Stimulated activated CD4-positive, alpha-beta T cell treated with anti-CD3 and anti-CD28 coated beads, Interleukin-15, amount 100 ng/mL, for 24 hours (primary cell): Measurements from ENCODE around the gene FUT2.
"Not testable (repeated sequence)": the region's sequence is repeated elsewhere in the genome, so short reads cannot be mapped to it uniquely, and the experiment has no call there.

Experiments used
- DNase-seq: peaks from one replicate; pipeline ENCODE4 v3.0.0-alpha.2; 2020

Gene FUT2

GRCh38 chr19:48671446-48671995 is 24.2 kb upstream of the FUT2 start:
- no peak for DNase-seq

- no peak for DNase-seq
These were observed 22.8 kb upstream of the FUT2 start, which contains the start of gene NTN5 for GRCh38 chr19:48672994-48673393. NTN5 (minus strand) TSS chr19:48673017; CDS start chr19:48670986, 2,031 bp downstream.

GRCh38 chr19:48673436-48674100 is 22.2 kb upstream of the FUT2 start:
- DNase-seq, result no peak

- no peak for DNase-seq
These were observed 21.5 kb upstream of the FUT2 start for GRCh38 chr19:48674216-48674809.

- DNase-seq, result peak; percentile 83
These were observed 20.6 kb upstream of the FUT2 start for GRCh38 chr19:48674921-48675824.

- no peak for DNase-seq
These were observed 19.3 kb upstream of the FUT2 start for GRCh38 chr19:48676487-48676886.

- DNase-seq, result no peak
These were observed 18.9 kb upstream of the FUT2 start for GRCh38 chr19:48676887-48677286.

GRCh38 chr19:48678201-48678600 is 17.6 kb upstream of the FUT2 start:
- no peak for DNase-seq

GRCh38 chr19:48680006-48680405 is 15.8 kb upstream of the FUT2 start:
- not testable (repeated sequence) for DNase-seq

GRCh38 chr19:48680436-48681126 is 15.2 kb upstream of the FUT2 start:
- no peak for DNase-seq

- DNase-seq, result no peak
These were observed 14.7 kb upstream of the FUT2 start for GRCh38 chr19:48681127-48681470.

- DNase-seq, result peak; percentile 53
These were observed 12.4 kb upstream of the FUT2 start for GRCh38 chr19:48683349-48683748.

GRCh38 chr19:48685583-48685982 is 10.2 kb upstream of the FUT2 start:
- no peak for DNase-seq

GRCh38 chr19:48686088-48686487 is 9.7 kb upstream of the FUT2 start:
- no peak for DNase-seq

- not testable (repeated sequence) for DNase-seq
These were observed 9.1 kb upstream of the FUT2 start for GRCh38 chr19:48686637-48687036.

GRCh38 chr19:48687776-48688175 is 8.0 kb upstream of the FUT2 start:
- no peak for DNase-seq

- no peak for DNase-seq
These were observed 6.3 kb upstream of the FUT2 start for GRCh38 chr19:48689449-48689848.

GRCh38 chr19:48693629-48694028 is 2.1 kb upstream of the FUT2 start:
- not testable (repeated sequence) for DNase-seq

GRCh38 chr19:48696353-48697010 is 711 bp downstream of the FUT2 start:
- DNase-seq, result peak; percentile 32

GRCh38 chr19:48698046-48698445 is 2.3 kb downstream of the FUT2 start:
- no peak for DNase-seq

- DNase-seq, result no peak
These were observed 6.9 kb downstream of the FUT2 start for GRCh38 chr19:48702701-48703100.

- DNase-seq, result no peak
These were observed 7.5 kb downstream of the FUT2 start for GRCh38 chr19:48703316-48703715.
